CD14-positive monocyte (primary cell): ENCODE data around the gene KLF2. TPM values are rescaled to one million over a fixed set of nuclear protein-coding genes. Genes with fewer than 3 reads are reported as not detected.

Experiments
- DNase-seq, 3 donors: peaks; one replicate each; pipeline ENCODE4 v3.0.0-alpha.2; 2011 to 2022
- H2AFZ ChIP-seq: 2 replicates; pipeline ENCODE4 v1.6.0; 2012; ENCODE audit warnings: mild to moderate bottlenecking, low read depth, low read length, inconsistent platforms; ENCODE audit not compliant: insufficient read depth, poor library complexity, severe bottlenecking
- H3K27ac ChIP-seq, 2 donors: 1 replicate in 1 of 2; 2 replicates in 1 of 2; pipeline ENCODE4 v1.5.1; 2012 to 2013; ENCODE audit warnings: low read length in 2 of 2, control low read depth in 1 of 2, inconsistent platforms in 1 of 2, low read depth in 1 of 2, mild to moderate bottlenecking in 1 of 2
- H3K27me3 ChIP-seq, 2 donors: one replicate each; pipeline versions ENCODE4 v1.6.0 to v1.6.1; 2011 to 2013; ENCODE audit warnings: low read length in 2 of 2; ENCODE audit not compliant: control insufficient read depth in 2 of 2, insufficient read depth in 2 of 2
- H3K36me3 ChIP-seq, 2 donors: replicated peaks in 1 of 2; 1 replicate in 1 of 2; 2 replicates in 1 of 2; pipeline versions ENCODE4 v1.5.1 to v1.6.1; 2012 to 2013; ENCODE audit warnings: low read length in 2 of 2, control low read depth in 1 of 2, inconsistent platforms in 1 of 2, mild to moderate bottlenecking in 1 of 2; ENCODE audit not compliant: insufficient read depth in 2 of 2, control insufficient read depth in 1 of 2
- H3K4me1 ChIP-seq, 2 donors: 1 replicate in 1 of 2; 2 replicates in 1 of 2; pipeline versions ENCODE4 v1.5.1 to v1.6.1; 2012 to 2013; ENCODE audit warnings: low read length in 2 of 2, control low read depth in 1 of 2, inconsistent platforms in 1 of 2, mild to moderate bottlenecking in 1 of 2, moderate library complexity in 1 of 2; ENCODE audit not compliant: insufficient read depth in 2 of 2, control insufficient read depth in 1 of 2
- H3K4me2 ChIP-seq: replicated peaks from 2 replicates; pipeline ENCODE3; 2012; ENCODE audit warnings: low read length, moderate library complexity, mild to moderate bottlenecking; ENCODE audit not compliant: poor library complexity, severe bottlenecking; ENCODE audit errors: extremely low read depth
- H3K4me3 ChIP-seq, 3 experiments: fragments of 200-600 bp in 1 of 3; sonication (generic) in 1 of 3; replicated peaks in 1 of 3; 1 replicate in 2 of 3; 2 replicates in 1 of 3; pipeline ENCODE4 v1.5.1; 2011 to 2013; ENCODE audit warnings: low read length in 3 of 3, mild to moderate bottlenecking in 3 of 3, control low read depth in 2 of 3, low read depth in 2 of 3, inconsistent platforms in 1 of 3, moderate library complexity in 1 of 3
- H3K79me2 ChIP-seq: 2 replicates; pipeline ENCODE4 v1.6.0; 2012; ENCODE audit warnings: mild to moderate bottlenecking, control low read depth, inconsistent platforms, low read length, moderate library complexity; ENCODE audit not compliant: insufficient read depth
- H3K9ac ChIP-seq: 2 replicates; pipeline ENCODE4 v1.6.0; 2017; ENCODE audit warnings: low read length, mild to moderate bottlenecking; ENCODE audit not compliant: insufficient read depth, poor library complexity, severe bottlenecking
- H3K9me3 ChIP-seq, 2 donors: replicated peaks in 1 of 2; 1 replicate in 1 of 2; 2 replicates in 1 of 2; pipeline versions ENCODE4 v1.5.1 to v1.6.1; 2012 to 2013; ENCODE audit warnings: low read length in 2 of 2, control low read depth in 1 of 2; ENCODE audit not compliant: control insufficient read depth in 1 of 2, insufficient read depth in 1 of 2
- H4K20me1 ChIP-seq: 2 replicates; pipeline ENCODE4 v1.6.0; 2012; ENCODE audit warnings: mild to moderate bottlenecking, low read length, control low read depth, moderate library complexity; ENCODE audit not compliant: insufficient read depth
- H3K27ac Mint-ChIP-seq, 7 donors: one replicate each; pipeline ENCODE4 v1.8.0; 2020; ENCODE audit warnings: mild to moderate bottlenecking in 7 of 7, mixed read lengths in 7 of 7, moderate library complexity in 6 of 7, inconsistent platforms in 2 of 7
- H3K27me3 Mint-ChIP-seq, 3 donors: one replicate each; pipeline ENCODE4 v1.8.0; 2021 to 2022; ENCODE audit warnings: low read depth in 3 of 3, mild to moderate bottlenecking in 3 of 3, mixed read lengths in 3 of 3, moderate library complexity in 3 of 3, inconsistent platforms in 1 of 3
- H3K36me3 Mint-ChIP-seq, 2 donors: one replicate each; pipeline ENCODE4 v1.8.0; 2020; ENCODE audit warnings: mixed read lengths in 2 of 2, inconsistent platforms in 1 of 2, mild to moderate bottlenecking in 1 of 2
- H3K4me1 Mint-ChIP-seq: one replicate; pipeline ENCODE4 v1.8.0; 2020; ENCODE audit warnings: mild to moderate bottlenecking, mixed read lengths
- H3K4me3 Mint-ChIP-seq, 2 donors: one replicate each; pipeline ENCODE4 v1.8.0; 2020; ENCODE audit warnings: mild to moderate bottlenecking in 2 of 2, mixed read lengths in 2 of 2, moderate library complexity in 1 of 2
- H3K9me3 Mint-ChIP-seq, 7 donors: one replicate each; pipeline ENCODE4 v1.8.0; 2020 to 2022; ENCODE audit warnings: mixed read lengths in 7 of 7, mild to moderate bottlenecking in 6 of 7, moderate library complexity in 6 of 7, inconsistent platforms in 2 of 7
- CTCF ChIP-seq: fragments of 200-600 bp; IDR thresholded peaks from one replicate; pipeline ENCODE4 v1.8.0; 2022; ENCODE audit warnings: antibody characterized with exemption, mild to moderate bottlenecking
- WGBS: methylation state at CpG from one replicate; pipeline ENCODE4 v1.1.5; 2013; ENCODE audit warnings: missing lambda C conversion rate; ENCODE audit not compliant: insufficient coverage; 5-methylcytosine and 5-hydroxymethylcytosine counted together
- intact Hi-C, 2 donors: fragments of 100-400 bp; cut with micrococcal nuclease; formaldehyde crosslinking; loops; one replicate each; pipeline versions ENCODE4 v1.15.0 to v1.15.1; 2023
- polyA plus RNA-seq, 3 donors: library from polyadenylated mRNA; depleted of rRNA in 1 of 3; unstranded in 2 of 3; stranded (reverse) in 1 of 3; fragments of 300-500 nt in 2 of 3; fragments of >200 nt in 1 of 3; fragmentation: Illumina TruSeq in 2 of 3; gene quantifications; 1 replicate in 2 of 3; 2 replicates in 1 of 3; pipeline ENCODE4 v1.2.3, GENCODE V29; 2012 to 2021

Gene KLF2
- polyA plus RNA-seq, 3 donors: 34.0 to 331 (median 51.4) TPM

GRCh38 chr19:16293118-16294091 lies 31.2 kb upstream of the KLF2 start:
- Histone ChIP-seq H3K9me3 (no peaks in the 10 kb centered on the region), H3K79me2 (no peaks in the 10 kb centered on the region), H4K20me1 (no peaks in the 10 kb centered on the region), H2AFZ (no peak overlapping the region), H3K4me1 (peaks cover 11 to 14% of the 10 kb centered on the region in 2 donors), H3K27me3 (no peaks in the 10 kb centered on the region), H3K36me3 (no peaks in the 10 kb centered on the region), H3K4me2 (peak overlapping the region; percentile 7), H3K9ac (no peak overlapping the region), H3K4me3 (no peak overlapping the region), H3K27ac (peak overlapping the region in 1 of 2 donors; percentile 10)
- Mint-ChIP-seq H3K4me1 (peaks cover 15% of the 10 kb centered on the region), H3K27me3 (peaks cover 0 to 12% (median 8%) of the 10 kb centered on the region in 3 donors), H3K4me3 (peak overlapping the region in 1 of 2 donors; percentile 30), H3K36me3 (no peaks in the 10 kb centered on the region), H3K9me3 (peaks cover 0 to 3% (median under 1%) of the 10 kb centered on the region in 7 donors), H3K27ac (peak overlapping the region; percentile 48 to 90 (median 79))
- DNase-seq: peak in 1 of 3 donors; percentile 72
- intact Hi-C loops: no loop called here
- no peak for TF ChIP-seq CTCF
- 70% methylated on average over 10 of the region's 27 CpGs for WGBS

- peaks cover 15% of the 10 kb centered on the region for H3K4me1 Mint-ChIP-seq
- peaks cover 11 to 14% of the 10 kb centered on the region in 2 donors for H3K4me1 ChIP-seq
- no peak for TF ChIP-seq CTCF
These were observed 29.6 kb upstream of the KLF2 start for GRCh38 chr19:16295057-16295456.

More at GRCh38 chr19:16295057-16295456, 29.6 kb upstream of the KLF2 start:
- Histone ChIP-seq H3K27me3 (no peaks in the 10 kb centered on the region), H2AFZ (no peak overlapping the region), H3K4me3 (no peak overlapping the region), H3K36me3 (no peaks in the 10 kb centered on the region), H3K9ac (no peak overlapping the region), H3K79me2 (no peaks in the 10 kb centered on the region), H3K4me2 (no peak overlapping the region), H3K27ac (no peak overlapping the region), H3K9me3 (no peaks in the 10 kb centered on the region), H4K20me1 (no peaks in the 10 kb centered on the region)
- H3K36me3 Mint-ChIP-seq: no peaks in the 10 kb centered on the region
- H3K4me3 Mint-ChIP-seq: no peak overlapping the region
- H3K27me3 Mint-ChIP-seq: peaks cover 0 to 12% (median 4%) of the 10 kb centered on the region in 3 donors
- peaks cover 0 to 4% (median 0%) of the 10 kb centered on the region in 7 donors for H3K9me3 Mint-ChIP-seq
- DNase-seq: no peak
- intact Hi-C loops: no loop called here
- no peak overlapping the region for H3K27ac Mint-ChIP-seq
- WGBS: 91% methylated on average over 8 of the region's 12 CpGs
